HepG2 (cell line): ENCODE measurements around the gene GRB10. TPM values are rescaled to one million over a fixed set of nuclear protein-coding genes. Genes with fewer than 3 reads are reported as not detected.
A peak's percentile ranks its signal among the peaks of the same experiment; 100 is the strongest.

Experiments
- ATAC-seq: fragments of 200-7000 bp; cut with Tn5 transposase; 3 replicates; pipeline ENCODE4 v1.9.1; 2020; ENCODE audit warnings: mild to moderate bottlenecking, moderate library complexity
- BruUV-seq: library from RNA; stranded (reverse); fragments of 400-500 nt; replicated peaks from 2 replicates; lab custom pipeline; 2021; lab: Mats Ljungman, UMichigan
- CTCF ChIA-PET: fragments of 300-600 bp; formaldehyde crosslinking; extraction: SDS; loops from one replicate; lab custom pipeline; 2021; ENCODE audit warnings: low total read pairs, inconsistent platforms, low intra/inter-chr PET ratio; lab: Yijun Ruan, JAX
- POLR2A ChIA-PET: fragments of 350-600 bp; sonication (Branson Sonifier 250); formaldehyde crosslinking; loops from one replicate; lab custom pipeline; 2020; ENCODE audit warnings: antibody characterized with exemption, inconsistent platforms; lab: Yijun Ruan, JAX
- DNase-seq: peaks from one replicate; pipeline ENCODE4 v3.0.0-alpha.2; 2015; ENCODE audit warnings: low spot score
- FAIRE-seq: peaks from 3 replicates; lab custom pipeline; 2011; peaks lifted over from hg19 to GRCh38; lab: Jason Lieb, UNC
- H2AFZ ChIP-seq: one replicate; pipeline ENCODE4 v1.6.1; 2011; ENCODE audit warnings: low read length, inconsistent platforms
- H3K27ac ChIP-seq: fragments of 300-600 bp; 3 replicates; pipeline ENCODE4 v1.8.0; 2011; ENCODE audit warnings: mixed run types, mild to moderate bottlenecking, mixed read lengths, low read length, inconsistent platforms; ENCODE audit not compliant: insufficient read depth; ENCODE audit errors: extremely low read length
- H3K27me3 ChIP-seq, 2 experiments: fragments of 200-600 bp in 1 of 2; 2 replicates in 1 of 2; 3 replicates in 1 of 2; pipeline versions ENCODE4 v1.6.0 to v1.8.0; 2011; ENCODE audit warnings: low read length in 2 of 2, mild to moderate bottlenecking in 2 of 2, moderate library complexity in 2 of 2, inconsistent platforms in 1 of 2; ENCODE audit not compliant: insufficient read depth in 2 of 2, control insufficient read depth in 1 of 2
- H3K36me3 ChIP-seq, 2 experiments: fragments of 200-600 bp in 1 of 2; replicated peaks in 1 of 2; 2 replicates in 1 of 2; 3 replicates in 1 of 2; pipeline versions ENCODE4 v1.5.1 to v1.8.0; 2011; ENCODE audit warnings: low read length in 2 of 2, inconsistent platforms in 1 of 2; ENCODE audit not compliant: insufficient read depth in 2 of 2, control insufficient read depth in 1 of 2
- H3K4me1 ChIP-seq: 2 replicates; pipeline ENCODE4 v1.5.1; 2012; ENCODE audit warnings: low read length, inconsistent platforms; ENCODE audit not compliant: insufficient read depth
- H3K4me2 ChIP-seq: 2 replicates; pipeline ENCODE4 v1.6.0; 2011; ENCODE audit warnings: low read depth, low read length, inconsistent platforms
- H3K4me3 ChIP-seq, 3 experiments: fragments of 200-600 bp in 1 of 3; sonication (generic), shearing (Covaris generic) in 1 of 3; replicated peaks in 1 of 3; 2 replicates each; pipeline ENCODE4 v1.5.1; 2011 to 2016; ENCODE audit warnings: low read length in 3 of 3, inconsistent platforms in 2 of 3, low read depth in 2 of 3, mild to moderate bottlenecking in 2 of 3, control low read depth in 1 of 3, mixed read lengths in 1 of 3; ENCODE audit not compliant: insufficient read depth in 1 of 3
- H3K79me2 ChIP-seq: one replicate; pipeline ENCODE4 v1.6.1; 2011; ENCODE audit warnings: low read length, inconsistent platforms; ENCODE audit not compliant: insufficient read depth
- H3K9ac ChIP-seq: 2 replicates; pipeline ENCODE4 v1.6.0; 2011; ENCODE audit warnings: mild to moderate bottlenecking, low read depth, low read length, inconsistent platforms; ENCODE audit not compliant: insufficient read depth
- H3K9me3 ChIP-seq: 2 replicates; pipeline ENCODE4 v1.5.1; 2012; ENCODE audit warnings: mild to moderate bottlenecking, low read length
- H4K20me1 ChIP-seq: 2 replicates; pipeline ENCODE4 v1.6.0; 2011; ENCODE audit warnings: inconsistent platforms, mild to moderate bottlenecking, low read length, moderate library complexity; ENCODE audit not compliant: insufficient read depth
- ARNT ChIP-seq: fragments of 450-650 bp; IDR thresholded peaks from 2 replicates; pipeline ENCODE4 v1.6.1; 2017
- CENPBD1 ChIP-seq: sonication (generic); formaldehyde crosslinking; IDR thresholded peaks from 2 replicates; pipeline ENCODE4 v1.8.0; 2022; ENCODE audit warnings: missing genetic modification reagents, low read depth, mild to moderate bottlenecking, borderline replicate concordance
- FOXC1 ChIP-seq: sonication (generic); formaldehyde crosslinking; IDR thresholded peaks from 2 replicates; pipeline ENCODE4 v1.8.0; 2022; ENCODE audit warnings: mild to moderate bottlenecking, missing genetic modification reagents, borderline replicate concordance
- GABPA ChIP-seq, 2 experiments: IDR thresholded peaks; 2 replicates each; pipeline ENCODE4 v1.6.1; 2011 to 2016; ENCODE audit warnings: low read depth in 2 of 2, low read length in 1 of 2, missing biosample characterization in 1 of 2, missing genetic modification characterization in 1 of 2
- KLF9 ChIP-seq: IDR thresholded peaks from 2 replicates; pipeline ENCODE4 v1.6.1; 2016; ENCODE audit warnings: low read depth
- PATZ1 ChIP-seq: sonication (generic); formaldehyde crosslinking; IDR thresholded peaks from 2 replicates; pipeline ENCODE4 v1.4.0; 2020; ENCODE audit warnings: missing genetic modification reagents
- STAG1 ChIP-seq: sonication (generic); formaldehyde crosslinking; IDR thresholded peaks from 2 replicates; pipeline ENCODE4 v1.4.0; 2020; ENCODE audit warnings: missing genetic modification reagents
- TBP ChIP-seq: sonication (generic); formaldehyde crosslinking; IDR thresholded peaks from 2 replicates; pipeline ENCODE4 v1.5.0; 2020; ENCODE audit warnings: missing genetic modification reagents
- YEATS4 ChIP-seq: sonication (generic); formaldehyde crosslinking; IDR thresholded peaks from 2 replicates; pipeline ENCODE4 v1.4.0; 2020; ENCODE audit warnings: missing genetic modification reagents, borderline replicate concordance
- ZBTB42 ChIP-seq: sonication (generic); formaldehyde crosslinking; IDR thresholded peaks from 2 replicates; pipeline ENCODE4 v1.5.0; 2020; ENCODE audit warnings: mild to moderate bottlenecking, missing genetic modification reagents
- ZMYM4 ChIP-seq: sonication (generic); formaldehyde crosslinking; IDR thresholded peaks from 2 replicates; pipeline ENCODE4 v1.8.1; 2023; ENCODE audit warnings: mild to moderate bottlenecking, missing genetic modification reagents
- ZNF441 ChIP-seq: sonication (generic); formaldehyde crosslinking; IDR thresholded peaks from 2 replicates; pipeline ENCODE4 v1.7.0; 2021; ENCODE audit warnings: missing genetic modification reagents, borderline replicate concordance
- ZNF749 ChIP-seq: sonication (generic); formaldehyde crosslinking; IDR thresholded peaks from 2 replicates; pipeline ENCODE4 v1.8.0; 2022; ENCODE audit warnings: mild to moderate bottlenecking, missing genetic modification reagents, moderate library complexity, borderline replicate concordance
- ZNF775 ChIP-seq: sonication (generic); formaldehyde crosslinking; IDR thresholded peaks from 2 replicates; pipeline ENCODE4 v1.4.0; 2020; ENCODE audit warnings: missing genetic modification reagents, mild to moderate bottlenecking, moderate library complexity, borderline replicate concordance
- ZNF839 ChIP-seq: sonication (generic); formaldehyde crosslinking; IDR thresholded peaks from 2 replicates; pipeline ENCODE4 v1.4.0; 2020; ENCODE audit warnings: missing genetic modification reagents, mild to moderate bottlenecking, borderline replicate concordance
- WGBS: methylation state at CpG from one replicate; pipeline ENCODE4 v1.1.6; 2017; ENCODE audit warnings: low lambda C conversion rate; 5-methylcytosine and 5-hydroxymethylcytosine counted together
- in situ Hi-C: cut with HindIII; loops from 2 replicates; pipeline ENCODE4 v1.10.0; 2017; ENCODE audit warnings: low pct_unique_long_range_greater_than_20kb; ENCODE audit not compliant: extremely low pct_ligation_motif_present
- intact Hi-C: fragments of 100-400 bp; cut with micrococcal nuclease; formaldehyde crosslinking; loops from one replicate; pipeline ENCODE4 v1.10.0; 2022; ENCODE audit not compliant: unreplicated experiment
- polyA plus RNA-seq, 8 experiments: library from polyadenylated mRNA; depleted of rRNA in 3 of 8; stranded (reverse) in 7 of 8; unstranded in 1 of 8; fragments of >200 nt; fragmentation: Illumina TruSeq in 4 of 8; extraction: Trizol in 4 of 8; gene quantifications; 2 replicates each; pipeline versions ENCODE4 v1.2.1 to v1.2.3, GENCODE V29; 2011 to 2016; ENCODE audit warnings: low read depth in 4 of 8, missing spikeins in 1 of 8, mixed read lengths in 1 of 8; ENCODE audit not compliant: insufficient read depth in 1 of 8
- total RNA-seq, 5 experiments: library from RNA; depleted of rRNA; stranded (reverse); fragments of >200 nt; fragmentation: Illumina TruSeq; extraction: Trizol; gene quantifications; 2 replicates each; pipeline ENCODE4 v1.2.3, GENCODE V29; 2016; ENCODE audit warnings: low read depth in 1 of 5
- TF ChIP-seq, protein P1 (sequence below): sonication (generic); formaldehyde crosslinking; IDR thresholded peaks from 2 replicates; pipeline ENCODE4 v1.5.0; 2020; ENCODE audit warnings: mild to moderate bottlenecking, missing genetic modification reagents, moderate library complexity

The GRB10 gene
- total and polyA plus RNA-seq, 2 of the 13 experiments (the other 11 are each of a cell fraction or from before 2014, with no cell fraction given), result 4.0 to 6.8 TPM

DNA sequence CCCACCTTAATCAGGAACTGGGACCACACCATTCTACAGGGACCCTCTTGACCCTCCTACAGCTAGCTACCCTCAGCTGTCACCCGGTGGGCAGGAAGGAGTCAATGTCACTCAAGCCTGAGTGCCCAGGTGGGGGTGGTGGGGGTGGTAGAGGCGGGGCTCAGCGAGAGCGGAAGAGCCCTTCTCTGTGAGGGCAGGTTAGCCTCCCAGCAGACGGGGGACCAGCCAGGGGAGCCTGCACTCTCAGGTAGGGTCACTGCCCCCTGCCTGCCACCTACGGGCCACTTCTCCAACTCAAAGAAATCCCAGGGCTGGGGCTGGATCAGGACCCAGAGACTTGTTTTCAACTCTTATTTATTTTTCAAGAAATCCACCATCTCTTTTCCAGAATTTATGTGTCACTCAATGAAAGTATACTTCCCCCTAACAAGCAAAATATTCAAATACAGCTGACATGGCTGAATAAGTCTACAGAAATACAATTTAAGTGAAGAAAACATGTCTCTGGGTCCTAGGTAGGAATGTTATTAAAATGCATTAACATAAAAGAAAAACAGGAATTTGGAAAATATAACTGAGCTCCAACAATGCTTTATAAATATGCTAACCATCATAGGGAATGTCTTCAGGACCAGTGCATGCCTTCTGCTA, 154.1 kb downstream of the GRB10 start:
- H3K79me2 ChIP-seq, result no peaks in the 10 kb centered on the region
- DNase-seq, result peak; percentile 9
- peak; percentile 85 for ATAC-seq
- no peak overlapping the region for H3K27ac ChIP-seq
- H2AFZ ChIP-seq, result no peak overlapping the region
- no peaks in the 10 kb centered on the region; a peak in 1 of 5 replicates for H3K36me3 ChIP-seq
- peak overlapping the region in 1 of 3 experiments; percentile 32; a peak in 1 of 6 replicates for H3K4me3 ChIP-seq
- peaks cover 9% of the 10 kb centered on the region for H3K4me1 ChIP-seq
- H4K20me1 ChIP-seq, result no peaks in the 10 kb centered on the region
- 53% methylated on average over 4 of the region's 6 CpGs for WGBS
- intact Hi-C loops (loop anchor here (2.0 kb wide), 2 partner anchors 14 to 34 kb away; no protein-coding TSS in a partner anchor), in situ Hi-C loops (loop anchor here (5.0 kb wide), 1 partner anchor 161 kb away; no protein-coding TSS in a partner anchor)
- POLR2A ChIA-PET, result interaction anchor here (0.6 kb wide), 1 partner anchor 66 kb away, joined by 3 read pairs; no protein-coding TSS in a partner anchor
- H3K4me2 ChIP-seq, result peak overlapping the region; percentile 52
- BruUV-seq, result no TSS peak
- no peaks in the 10 kb centered on the region for H3K27me3 ChIP-seq
- CTCF ChIA-PET, result interaction anchor here (2.8 kb wide), 1 partner anchor 160 kb away, joined by 10 read pairs; no protein-coding TSS in a partner anchor
- no peaks in the 10 kb centered on the region for H3K9me3 ChIP-seq
- FAIRE-seq, result no peak
- no peak overlapping the region for H3K9ac ChIP-seq
- TF ChIP-seq ZNF749 (CRISPR knock-in tag) (no peak), CENPBD1 (CRISPR knock-in tag) (no peak), YEATS4 (CRISPR knock-in tag) (0 out of 2 replicates have a peak, but pooled peaks have one; percentile 14), ARNT (no peak), ZNF775 (CRISPR knock-in tag) (no peak), ZBTB42 (CRISPR knock-in tag) (no peak), ZNF441 (CRISPR knock-in tag) (no peak), ZNF839 (CRISPR knock-in tag) (no peak), ZMYM4 (CRISPR knock-in tag) (no peak), FOXC1 (CRISPR knock-in tag) (no peak), KLF9 (CRISPR knock-in tag) (no peak), GABPA (IDR thresholded peaks at IDR 0.05; ENCODE audit: low read depth, low read length) (no peak), GABPA (CRISPR knock-in tag; IDR thresholded peaks at IDR 0.05; ENCODE audit: low read depth) (no peak), TBP (CRISPR knock-in tag) (no peak), PATZ1 (CRISPR knock-in tag) (0 out of 2 replicates have a peak, but pooled peaks have one; percentile 29), STAG1 (CRISPR knock-in tag) (peak; percentile 57)
- TF ChIP-seq, protein P1, sequence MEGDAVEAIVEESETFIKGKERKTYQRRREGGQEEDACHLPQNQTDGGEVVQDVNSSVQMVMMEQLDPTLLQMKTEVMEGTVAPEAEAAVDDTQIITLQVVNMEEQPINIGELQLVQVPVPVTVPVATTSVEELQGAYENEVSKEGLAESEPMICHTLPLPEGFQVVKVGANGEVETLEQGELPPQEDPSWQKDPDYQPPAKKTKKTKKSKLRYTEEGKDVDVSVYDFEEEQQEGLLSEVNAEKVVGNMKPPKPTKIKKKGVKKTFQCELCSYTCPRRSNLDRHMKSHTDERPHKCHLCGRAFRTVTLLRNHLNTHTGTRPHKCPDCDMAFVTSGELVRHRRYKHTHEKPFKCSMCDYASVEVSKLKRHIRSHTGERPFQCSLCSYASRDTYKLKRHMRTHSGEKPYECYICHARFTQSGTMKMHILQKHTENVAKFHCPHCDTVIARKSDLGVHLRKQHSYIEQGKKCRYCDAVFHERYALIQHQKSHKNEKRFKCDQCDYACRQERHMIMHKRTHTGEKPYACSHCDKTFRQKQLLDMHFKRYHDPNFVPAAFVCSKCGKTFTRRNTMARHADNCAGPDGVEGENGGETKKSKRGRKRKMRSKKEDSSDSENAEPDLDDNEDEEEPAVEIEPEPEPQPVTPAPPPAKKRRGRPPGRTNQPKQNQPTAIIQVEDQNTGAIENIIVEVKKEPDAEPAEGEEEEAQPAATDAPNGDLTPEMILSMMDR (CRISPR knock-in tag), result peak; percentile 67
